HG03460 (cell line): ENCODE measurements around the gene NF1.

Source experiments
- ATAC-seq: cut with Tn5 transposase; IDR thresholded peaks from one replicate; pipeline ENCODE4 v1.9.1; 2021; ENCODE audit not compliant: unreplicated experiment

Gene NF1

DNA sequence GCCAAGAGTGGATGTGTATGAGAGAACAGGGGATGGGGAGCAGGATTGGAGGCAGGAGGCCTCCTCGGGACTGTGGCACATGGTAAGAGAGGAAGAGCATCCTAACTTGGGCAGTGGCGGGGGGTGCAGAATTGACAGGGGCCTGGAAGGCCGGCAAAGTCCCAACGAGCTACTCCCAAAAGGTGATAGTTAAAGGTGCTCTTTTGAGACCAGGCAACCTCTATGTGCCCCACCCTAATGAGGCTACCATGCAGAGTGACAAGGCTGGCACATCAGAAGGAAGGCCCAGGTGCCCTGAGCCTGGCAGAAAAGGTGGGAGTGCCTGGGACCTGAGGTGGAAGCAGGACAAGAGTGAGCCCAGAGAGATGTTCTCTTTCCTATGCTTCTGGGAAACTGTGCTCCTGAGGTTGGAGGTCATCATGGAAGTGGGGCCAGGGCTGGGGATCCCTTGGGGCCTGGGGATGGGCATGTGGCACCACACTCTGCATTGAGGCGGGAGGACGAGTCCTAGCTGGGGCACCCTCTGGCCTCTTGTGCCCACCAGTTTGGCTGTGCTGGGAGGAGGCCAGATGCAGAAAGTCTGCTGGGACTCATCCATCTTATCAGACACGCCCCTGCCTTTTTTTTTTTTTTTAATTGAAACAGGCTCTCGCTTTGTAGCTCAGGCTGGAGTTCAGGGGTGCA, 302.6 kb downstream of the NF1 start:
- no peak for ATAC-seq

DNA sequence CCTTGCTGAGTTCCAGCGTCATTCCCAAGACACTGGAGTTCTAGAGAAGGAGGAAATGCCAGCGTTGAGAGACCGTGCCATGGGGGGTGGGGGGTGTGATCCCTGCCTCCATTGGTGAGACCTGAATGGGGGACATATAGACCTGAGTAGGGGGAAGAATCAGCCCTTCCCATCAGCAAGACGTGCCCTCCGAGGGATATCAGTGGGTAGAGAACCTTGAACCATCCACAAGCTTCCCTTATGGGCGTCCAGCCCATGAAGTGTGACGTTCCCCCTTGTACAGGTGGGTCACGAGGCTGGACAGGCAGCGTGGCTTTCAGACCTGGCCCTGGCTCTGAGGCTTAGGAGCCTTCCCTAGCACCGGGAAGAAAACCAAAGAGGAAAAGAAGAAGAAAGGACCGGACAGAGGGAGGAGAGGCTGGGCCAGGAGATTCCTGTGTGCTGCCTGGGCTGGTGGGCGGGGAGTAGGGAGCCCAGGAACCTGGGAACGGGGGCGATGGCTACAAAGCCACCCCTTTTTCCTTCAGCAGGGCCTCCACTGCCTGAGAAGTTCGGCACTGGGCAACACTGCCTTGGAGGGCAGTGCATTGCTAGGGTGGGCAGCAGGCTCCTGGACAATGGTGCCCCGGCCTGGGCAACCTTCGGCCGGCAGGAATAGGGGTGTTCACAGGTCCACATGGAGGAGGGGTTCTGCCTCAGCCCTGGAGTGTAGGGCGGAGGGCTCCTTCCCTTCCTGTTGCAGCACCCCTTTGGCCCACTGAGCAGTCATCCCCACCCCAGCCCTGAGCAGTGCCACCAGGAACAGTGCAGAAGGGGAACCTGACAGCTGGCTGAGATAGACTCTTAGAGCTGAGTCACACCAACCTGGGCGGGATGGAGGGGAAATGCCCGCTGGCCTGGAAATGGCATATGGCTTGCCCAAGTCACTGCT, 303.9 kb downstream of the NF1 start:
- ATAC-seq, result no peak

DNA sequence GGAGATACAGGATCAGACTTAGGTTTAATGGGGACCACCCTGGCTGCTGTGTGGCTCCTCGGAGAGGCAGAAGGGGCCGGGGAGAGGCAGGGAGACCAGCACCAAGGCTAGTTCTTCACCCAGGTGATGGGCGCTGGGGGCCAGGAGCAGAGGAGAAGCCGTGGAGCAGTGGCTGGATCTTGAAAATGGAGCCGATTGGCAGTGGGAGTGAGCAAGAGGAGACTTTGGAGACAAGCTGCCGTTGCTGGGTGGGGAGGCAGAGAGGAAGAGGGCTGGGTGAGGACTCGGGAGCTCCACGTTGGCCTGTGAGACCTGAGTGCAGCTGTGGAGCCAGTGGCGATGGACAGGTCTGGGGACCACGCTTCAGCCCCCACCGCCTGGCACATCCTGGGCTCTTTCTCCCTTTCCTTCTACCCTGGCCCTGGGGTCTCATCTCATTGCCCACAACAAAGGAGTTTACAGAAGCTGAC, 305.7 kb downstream of the NF1 start:
- ATAC-seq, result no peak

DNA sequence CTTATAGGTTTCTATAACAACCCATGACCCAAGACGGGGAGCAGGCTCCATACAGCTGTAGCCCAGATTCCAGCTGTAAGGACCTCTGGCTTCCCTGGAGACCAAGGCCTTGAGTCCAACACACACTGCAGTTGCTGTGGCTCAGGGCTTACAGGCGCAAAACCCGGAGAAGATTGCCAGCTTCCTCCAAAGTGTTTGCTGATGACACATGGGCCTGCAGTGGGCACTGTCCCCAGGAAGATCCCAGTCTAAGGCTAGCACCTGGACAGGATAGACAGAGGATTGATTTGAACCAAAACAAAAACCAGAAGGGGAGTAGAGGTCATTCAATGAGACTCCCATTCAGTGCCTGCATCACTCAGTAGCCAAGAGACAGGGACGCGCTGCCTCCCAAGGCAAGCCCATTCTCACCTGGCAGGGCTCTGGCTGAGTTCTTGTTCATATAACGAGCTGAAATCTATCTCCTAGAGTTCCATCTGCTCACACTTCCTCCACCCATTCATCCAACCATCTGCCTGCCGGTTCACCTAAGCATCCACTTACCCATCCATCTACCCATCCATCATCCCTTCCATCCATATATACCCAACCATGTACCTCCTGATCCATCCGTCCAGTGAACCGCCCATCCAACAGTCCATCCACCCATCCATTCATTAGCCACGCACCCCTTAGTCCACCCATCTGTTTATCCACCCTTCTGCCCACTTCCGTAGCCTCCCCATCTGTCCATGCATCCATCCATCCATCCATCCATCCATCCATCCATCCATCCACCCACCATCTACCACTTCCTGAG, 306.9 kb downstream of the NF1 start:
- ATAC-seq, result no peak

DNA sequence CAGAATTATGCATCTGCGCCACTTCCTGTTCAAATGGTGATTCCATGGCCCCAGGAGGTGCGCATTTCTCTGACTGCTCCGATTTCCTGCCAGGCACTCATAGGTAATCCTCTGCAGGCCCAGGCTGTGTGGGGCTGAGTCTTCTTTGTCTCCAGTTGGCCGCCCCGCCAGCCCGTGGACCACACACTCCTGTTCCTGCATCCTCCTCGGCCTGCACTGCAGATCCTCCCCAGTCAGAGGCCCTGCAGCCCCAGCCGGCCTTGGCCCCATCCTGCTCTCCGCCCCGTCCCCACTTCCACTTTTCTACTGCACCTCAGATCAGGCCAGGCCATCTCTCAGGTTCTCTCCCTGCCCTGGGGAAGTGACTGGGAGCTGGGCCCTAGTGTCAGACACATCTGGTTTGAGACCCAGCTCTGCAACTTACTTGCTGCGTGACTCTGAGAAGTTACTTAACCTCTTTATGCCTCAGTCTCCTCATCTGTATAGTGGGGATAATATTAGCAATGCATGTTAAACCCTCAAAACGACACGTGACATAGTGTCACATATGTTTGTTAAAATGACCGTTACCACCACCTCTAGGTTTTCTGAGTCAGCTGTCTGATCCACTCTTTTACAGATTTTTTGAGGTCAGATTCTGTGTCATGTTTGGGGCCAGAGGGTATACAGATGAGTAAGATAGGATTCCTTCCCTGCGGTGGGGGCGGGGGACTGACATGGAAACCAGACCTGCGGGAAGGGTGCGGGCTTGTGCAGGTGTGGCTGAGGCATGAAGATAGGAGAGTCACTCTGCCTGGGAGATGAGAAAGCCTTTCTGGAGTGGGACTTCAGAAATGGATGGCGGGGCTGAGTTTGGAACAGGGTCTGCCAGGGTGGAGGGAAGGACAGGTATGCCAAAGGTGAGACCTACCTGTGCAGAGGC, 309.5 kb downstream of the NF1 start:
- ATAC-seq, result no peak

DNA sequence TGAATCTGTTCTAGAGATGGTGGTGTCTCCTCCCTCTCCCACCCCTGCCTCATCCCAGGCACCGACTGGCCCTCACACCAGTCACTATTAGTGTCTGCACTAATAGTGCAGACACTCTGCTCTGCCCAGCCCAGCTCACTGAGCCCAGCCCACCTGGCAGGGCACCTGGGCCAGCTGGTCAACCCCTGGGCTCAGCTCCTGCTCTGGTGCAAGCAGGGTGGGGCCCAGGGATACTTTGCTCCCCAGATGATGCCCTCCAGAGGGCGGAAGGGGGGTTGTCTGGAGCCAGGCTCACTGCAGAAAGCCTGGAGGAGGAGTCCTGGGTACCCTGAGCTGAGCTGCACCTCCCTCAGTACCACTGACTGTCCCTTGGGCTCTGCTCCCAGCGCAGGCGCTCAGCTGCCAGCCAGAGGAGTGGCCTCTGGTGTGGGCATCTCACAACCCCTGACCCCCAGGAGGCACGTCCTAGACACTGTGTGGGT, 311.2 kb downstream of the NF1 start:
- no peak for ATAC-seq

DNA sequence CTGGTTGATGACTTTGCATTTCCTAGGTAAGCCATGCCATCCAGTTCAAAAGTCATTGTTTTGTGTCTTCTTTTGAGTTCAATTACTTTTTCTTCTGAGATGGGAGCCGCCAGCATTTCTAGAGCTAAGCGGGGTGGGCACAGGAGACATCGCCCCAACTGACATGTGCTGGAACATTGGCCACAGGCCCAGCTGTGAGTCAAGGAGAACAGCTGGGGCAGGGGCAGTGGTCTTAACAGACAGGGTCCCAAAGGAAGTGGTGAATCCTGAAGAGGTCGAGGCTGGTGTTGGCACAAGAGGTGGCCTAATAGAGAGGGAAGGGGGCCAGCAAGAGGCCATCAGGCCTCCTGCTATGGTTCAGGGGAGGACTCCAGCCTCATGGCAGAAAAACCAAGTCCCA, 313.8 kb downstream of the NF1 start:
- ATAC-seq, result no peak

DNA sequence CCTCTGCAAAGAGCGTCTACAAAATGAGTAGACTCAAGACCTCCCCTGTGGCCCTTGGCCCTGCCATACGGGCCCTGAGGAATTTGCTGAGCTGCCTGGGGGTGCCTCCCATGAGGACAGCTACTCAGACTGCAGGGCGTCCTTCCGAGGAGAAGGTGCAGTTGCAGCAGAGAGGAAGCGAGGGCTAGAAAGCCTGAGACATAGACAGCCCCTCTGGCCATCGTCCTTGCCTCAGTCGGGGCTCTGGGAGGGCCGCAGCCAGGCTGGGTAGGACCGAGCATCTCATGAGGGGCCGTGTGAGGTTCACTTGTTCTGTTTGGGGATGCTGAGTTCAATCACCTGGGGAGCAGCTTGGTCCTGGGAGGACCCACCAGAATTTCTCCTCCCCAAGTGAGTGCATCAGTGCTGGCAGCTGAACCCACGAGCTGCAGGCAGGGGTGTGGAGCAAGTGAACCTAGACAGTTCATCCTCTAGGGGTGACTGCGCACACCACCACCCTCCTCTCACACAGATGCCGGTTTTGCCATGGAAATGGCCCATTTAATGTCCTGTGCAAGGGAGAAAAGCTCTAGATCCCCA, 317.0 kb downstream of the NF1 start:
- ATAC-seq, result no peak

DNA sequence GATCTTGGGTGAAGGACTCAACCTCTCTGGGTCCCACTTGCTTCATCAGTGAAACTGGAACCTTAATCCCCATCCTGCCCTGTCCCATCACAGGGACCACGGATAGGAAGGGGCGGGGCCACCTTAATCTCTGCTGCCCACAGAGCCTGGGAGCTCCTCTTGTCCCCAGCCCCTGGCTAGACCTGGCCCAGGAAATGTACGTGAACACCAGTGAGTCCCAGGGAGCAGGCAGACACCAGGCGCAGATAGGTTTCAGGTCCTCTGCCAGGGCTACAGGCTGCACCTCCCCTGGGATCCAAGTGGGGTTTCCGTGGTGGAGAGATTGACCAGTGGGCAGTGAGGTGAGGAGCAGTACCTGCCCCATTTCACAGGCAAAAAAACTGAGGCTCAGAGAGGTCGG, 317.7 kb downstream of the NF1 start:
- no peak for ATAC-seq

DNA sequence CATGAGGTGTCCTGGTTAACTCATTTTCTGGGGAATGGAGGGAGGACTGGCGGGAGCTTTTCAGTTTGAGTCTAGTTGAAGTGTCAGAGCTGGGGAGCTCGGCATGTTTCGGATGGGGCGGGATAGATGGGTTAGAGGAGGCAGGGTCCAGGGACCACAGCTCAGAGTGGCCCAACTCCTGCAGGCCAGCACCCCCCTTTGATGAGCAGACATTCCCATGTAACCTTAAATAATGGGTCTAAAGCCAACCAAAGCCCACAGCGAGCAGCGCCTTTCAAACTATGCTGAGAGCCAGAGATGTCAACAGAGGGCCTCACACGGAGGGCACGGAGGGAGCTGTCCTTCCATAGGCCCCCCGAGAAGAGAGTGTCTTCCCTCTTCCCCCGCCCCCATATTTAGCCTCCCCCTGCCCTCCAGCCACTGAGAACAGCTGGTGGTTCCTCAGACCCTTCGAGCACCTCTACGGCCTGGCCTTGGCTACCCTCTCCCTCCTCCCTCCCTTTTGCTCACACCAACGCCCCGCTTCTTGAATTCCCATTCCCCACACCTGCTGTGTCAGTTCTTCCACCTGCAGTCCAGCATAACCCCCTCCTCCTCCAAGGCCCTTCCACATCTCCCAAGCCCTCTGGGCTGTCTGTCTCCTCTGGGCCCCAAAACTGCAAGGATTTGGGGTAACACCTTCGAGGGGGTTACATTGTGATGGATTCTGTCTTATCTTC, 318.5 kb downstream of the NF1 start:
- no peak for ATAC-seq

DNA sequence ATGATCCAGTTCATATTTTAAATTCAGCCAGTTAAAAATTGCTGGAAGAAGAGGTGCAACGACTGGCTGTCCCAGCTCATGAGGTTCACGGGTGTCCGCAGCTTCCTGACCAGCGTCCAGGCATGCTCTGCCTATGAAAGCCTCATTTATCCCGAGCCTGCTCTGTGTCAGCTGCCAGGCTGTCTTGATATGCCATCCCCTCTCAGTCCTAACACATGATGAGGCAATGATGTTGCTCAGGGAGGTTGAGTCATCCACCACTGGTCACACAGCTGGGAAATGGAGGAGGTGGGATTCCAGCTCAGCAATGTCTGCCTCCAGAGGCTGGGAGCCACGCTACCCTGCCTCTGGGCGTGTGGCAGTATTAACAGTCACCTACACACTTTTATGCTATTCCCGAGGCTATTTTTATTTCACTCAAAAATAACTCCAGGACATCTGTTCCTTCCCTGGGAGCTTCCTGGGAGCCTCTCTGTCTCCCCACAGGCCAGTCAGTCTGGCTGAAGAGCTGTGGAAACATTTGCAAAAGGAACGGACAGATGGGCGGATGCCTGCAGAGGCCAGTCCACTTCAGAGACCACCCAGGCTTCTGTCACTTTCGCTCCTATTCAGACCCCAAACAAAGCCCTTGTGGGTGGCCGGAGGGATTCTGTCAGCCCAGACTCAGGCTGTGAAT, 319.2 kb downstream of the NF1 start:
- ATAC-seq, result no peak

DNA sequence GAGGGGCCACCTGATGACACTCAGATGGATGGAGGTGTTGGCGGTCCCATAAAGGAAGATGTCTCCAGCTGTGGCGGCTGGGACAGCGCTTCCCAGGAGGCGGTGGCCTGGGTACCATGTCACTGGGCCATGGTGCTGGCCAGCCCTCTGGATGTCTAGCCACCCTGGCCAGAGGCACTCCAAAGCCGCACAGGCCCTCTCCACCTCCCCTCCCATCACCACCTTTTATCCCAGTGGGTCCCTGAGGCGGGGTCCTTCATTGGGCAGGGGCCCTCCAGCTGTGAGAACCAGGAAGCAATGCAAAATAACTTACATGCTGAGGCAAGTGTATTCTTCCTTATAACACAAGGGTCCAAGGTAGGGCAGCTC, 319.8 kb downstream of the NF1 start:
- ATAC-seq, result no peak

DNA sequence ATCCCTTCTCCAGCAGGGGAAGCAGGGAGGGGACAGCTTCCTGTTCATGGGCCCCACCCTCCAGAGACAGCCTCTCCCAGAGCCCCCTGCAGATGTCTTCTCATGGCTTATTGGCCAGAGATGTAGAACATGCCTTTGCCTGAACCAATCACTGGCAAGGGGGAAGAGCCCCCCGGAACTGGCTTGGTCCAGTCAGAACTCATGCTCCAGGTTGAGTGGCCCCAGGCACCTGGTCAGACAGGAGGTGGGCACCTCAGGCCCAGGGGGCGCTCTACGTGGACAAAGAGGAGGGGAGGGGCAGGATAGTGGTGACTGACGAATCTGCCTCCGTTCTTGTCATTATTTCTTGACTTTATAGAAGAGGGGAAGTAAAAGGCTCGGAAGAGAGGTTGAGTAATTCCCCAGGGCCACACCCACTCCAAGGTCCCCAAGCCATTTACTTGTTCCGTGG, 320.3 kb downstream of the NF1 start:
- no peak for ATAC-seq

DNA sequence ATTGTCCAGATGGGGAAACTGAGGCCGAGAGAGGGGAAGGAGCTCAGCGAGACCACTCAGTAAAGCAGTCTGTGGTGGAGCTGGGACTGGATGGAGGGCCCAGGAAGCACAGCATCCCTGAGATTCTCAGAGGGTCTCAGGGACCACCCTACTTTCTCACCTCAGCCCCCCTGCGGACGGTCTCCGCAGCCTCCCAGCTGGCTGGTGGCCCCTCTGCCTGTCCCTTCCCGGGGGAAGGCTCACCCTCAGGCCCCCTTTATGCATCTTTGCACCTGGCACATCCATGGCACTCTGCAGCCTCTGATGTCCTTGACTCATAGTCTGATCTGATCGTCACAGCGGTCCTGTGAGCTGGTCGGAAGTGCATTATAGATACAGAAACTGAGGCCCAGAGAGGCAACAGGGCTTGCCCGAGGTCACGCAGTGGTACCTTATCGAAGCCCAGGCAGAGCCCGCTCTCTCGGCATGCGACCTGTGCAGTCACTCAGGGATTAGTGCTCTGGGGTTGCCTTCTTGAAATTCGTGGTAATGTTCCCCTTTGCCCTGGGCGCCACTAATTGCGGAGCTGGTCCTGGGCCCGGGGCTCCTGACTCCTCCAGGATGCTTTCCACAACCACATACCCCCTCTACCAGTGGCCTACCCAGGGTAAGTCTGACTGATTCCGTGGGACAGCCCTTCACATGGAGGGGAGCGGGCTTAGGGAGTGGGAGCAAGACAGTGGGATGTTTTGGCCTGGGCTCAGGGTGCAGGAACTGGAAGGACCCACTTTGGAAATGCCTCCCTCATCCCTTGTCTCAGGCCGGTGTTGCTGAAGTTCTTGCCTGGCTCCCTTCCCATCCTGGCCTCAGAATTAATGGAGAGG, 321.1 kb downstream of the NF1 start:
- ATAC-seq, result no peak

DNA sequence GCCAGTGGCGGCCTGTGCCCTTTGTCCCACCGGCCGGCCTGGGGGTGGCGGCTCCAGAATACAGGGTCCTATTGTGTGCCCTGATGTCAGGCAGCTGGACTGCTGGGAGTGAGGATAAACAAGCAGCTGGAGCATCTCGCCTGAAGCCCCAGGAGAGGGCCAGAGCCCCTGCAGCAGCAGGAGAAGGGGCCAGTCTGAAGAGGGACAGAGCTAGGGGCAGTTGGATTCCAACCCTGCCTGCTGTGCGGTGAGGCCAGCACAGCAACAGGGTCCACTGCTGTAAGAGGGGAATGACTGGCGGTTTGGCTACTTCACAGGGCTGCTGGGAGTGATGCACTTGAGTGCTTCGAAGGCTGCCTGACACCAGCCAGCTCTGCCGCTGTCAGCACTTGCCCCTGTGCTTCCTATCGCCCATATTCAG, 321.7 kb downstream of the NF1 start:
- ATAC-seq, result no peak

DNA sequence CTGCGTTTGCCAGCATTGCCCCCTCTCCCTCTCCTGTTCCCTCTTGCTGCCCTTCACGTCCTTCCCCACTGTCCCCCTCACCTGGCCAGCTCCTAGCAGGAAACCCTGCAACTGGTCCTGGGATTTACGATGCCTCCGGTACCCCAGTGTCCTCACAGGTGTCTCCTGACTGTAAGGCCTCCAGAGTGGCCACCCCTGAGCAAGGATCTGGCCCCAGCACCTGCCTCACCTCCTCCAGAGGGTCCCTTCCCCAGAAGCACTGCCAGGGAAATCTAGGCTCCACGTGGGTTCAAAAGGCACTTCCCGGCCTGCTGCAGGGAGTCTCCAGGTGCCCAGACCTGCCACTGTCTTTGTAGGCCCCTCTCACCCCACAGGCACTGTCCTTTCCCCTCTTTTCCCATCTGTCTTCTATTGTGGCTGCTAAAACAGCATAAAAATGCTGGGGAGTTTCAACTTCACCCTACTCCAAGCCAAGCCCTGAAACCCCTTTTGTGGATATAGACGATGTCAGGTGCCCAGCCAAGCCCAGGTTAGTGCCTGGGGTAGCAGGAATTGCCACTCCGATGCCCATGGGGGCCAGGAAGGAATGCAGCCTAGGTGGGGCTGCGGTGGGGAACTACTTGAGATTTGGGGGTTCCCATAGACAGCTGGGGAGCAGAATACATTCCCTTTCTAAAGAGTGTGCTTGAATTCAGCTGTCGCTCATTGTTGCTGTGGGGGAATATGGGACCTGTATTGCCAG, 322.4 kb downstream of the NF1 start:
- no peak for ATAC-seq

DNA sequence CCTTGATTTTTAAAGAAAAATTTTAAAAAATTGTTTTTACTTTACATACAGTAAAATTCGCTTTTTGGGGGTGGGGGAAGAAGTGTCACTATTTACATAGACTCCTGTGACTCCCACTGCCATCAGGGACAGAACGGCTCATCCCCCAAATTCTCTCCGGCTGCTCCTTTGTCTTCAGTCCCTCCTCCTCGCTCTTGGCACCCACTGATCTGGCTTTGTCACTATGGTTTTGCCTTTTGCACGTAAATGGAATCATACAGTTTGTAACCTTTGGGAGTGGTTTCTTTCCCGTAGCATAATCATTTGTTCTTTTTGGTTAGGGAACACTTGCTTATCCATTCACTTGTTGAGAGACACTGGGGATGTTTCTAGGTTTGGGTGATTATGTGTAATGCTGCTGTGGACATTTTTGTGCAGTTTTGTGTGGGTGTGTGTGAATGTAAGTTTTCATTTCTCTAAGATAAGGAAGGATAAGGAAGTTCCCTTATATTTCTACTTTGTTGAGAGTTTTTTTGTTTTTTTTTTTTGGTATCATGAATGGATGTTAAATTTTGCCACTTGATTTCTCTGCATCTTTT, 324.1 kb downstream of the NF1 start:
- ATAC-seq, result no peak
